ENCODE measurements around the gene LGALS8. TPM values are rescaled to one million over a fixed set of nuclear protein-coding genes. Genes with fewer than 3 reads are reported as not detected.
"Not testable (repeated sequence)": the region's sequence is repeated elsewhere in the genome, so short reads cannot be mapped to it uniquely, and the experiment has no call there.

Gene LGALS8
- total RNA-seq, 1 donor from 2014 or later = 38.5 TPM

DNA sequence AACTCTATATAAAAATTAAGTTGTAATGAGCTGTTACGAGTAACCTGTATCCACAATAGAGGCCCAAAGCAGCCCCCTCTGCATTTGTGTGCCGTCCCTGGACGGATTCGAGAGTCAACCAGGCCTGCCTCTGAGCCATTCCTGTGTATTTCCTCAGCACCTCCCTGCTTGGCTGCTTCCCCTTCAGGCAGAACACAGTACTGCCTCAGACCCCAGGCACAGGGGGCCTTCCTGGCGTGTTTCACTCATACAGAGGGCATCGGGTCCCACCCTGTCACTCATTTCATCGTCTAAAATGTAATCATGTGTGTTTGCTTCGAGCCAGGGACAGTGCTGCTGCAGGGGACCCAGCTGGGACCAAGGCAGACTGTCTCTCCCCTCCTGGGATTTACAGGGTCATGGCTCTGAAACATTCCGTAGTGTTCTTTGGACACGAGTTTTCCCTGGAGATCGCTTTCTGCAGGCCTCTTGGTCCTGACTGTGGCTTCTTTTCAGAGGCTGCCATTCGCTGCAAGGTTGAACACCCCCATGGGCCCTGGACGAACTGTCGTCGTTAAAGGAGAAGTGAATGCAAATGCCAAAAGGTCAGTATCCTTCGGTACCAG, 19.4 kb downstream of the LGALS8 start:
- DNase-seq = no peak

DNA sequence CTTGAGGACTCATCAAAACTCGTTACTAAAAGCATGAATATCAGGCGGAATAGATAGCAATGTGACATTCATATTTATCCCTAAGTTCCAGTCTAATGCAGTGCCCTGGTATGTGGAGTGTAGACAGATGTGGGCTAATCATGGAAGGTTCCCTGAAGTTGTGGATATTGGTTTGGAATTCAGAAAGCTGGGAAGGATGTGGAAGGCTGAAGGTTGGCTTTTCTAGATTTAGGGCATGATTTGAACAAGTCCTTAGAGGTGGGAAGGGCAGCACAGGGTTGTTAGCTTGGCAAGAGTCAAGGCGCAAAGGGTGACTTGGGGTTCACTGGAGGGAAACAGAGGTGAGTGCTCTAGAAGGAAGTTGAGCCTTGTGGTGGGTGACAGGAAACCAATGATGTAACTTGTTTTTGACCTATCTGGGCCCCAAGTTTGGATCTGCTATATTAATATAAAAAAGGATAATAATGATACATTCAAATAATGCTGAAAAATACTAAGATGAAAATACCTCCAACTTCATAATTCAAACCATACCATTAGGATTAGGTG, 21.9 kb downstream of the LGALS8 start:
- no peak for DNase-seq

GRCh38 chr1:236548452-236548851, 24.7 kb downstream of the LGALS8 start:
- no peak for DNase-seq

DNA sequence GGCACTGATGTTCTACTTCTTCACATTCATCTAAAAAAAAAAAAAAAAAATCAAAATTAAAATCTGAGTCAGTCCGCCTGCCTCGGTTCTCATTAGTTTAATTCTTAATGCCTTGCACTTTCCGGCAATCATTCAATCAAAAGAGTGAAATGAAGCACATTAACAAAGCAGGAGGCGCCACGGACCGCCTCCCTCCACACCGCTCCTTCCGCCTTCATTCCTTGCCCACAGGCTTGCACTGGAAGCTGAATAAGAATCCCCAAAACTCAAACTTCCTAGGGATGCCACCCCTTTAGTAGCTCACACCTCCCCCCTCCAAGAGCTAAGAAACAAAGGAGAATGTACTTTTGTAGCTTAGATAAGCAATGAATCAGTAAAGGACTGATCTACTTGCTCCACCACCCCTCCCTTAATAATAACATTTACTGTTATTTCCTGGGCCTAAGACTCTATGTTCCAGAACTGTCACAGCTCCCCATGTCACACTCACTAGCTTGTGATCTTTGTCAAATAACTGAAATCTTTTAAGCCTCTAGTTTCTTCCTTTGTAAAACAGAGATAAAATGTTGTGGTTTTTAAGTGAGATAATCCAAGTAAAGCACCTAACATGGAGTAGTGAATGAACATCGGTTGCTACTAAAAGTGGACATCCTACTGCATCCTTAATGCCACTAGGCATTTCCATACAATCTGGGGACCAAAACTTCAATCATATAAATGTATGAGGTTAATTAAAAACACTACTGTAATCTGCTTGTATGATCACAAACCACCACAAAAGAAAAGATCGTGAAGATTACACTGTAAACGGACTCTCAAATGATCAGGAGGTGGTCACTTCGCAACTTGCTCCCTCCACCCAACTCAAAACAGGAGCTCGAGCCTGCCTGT, 27.4 kb downstream of the LGALS8 start:
- no peak for DNase-seq

DNA sequence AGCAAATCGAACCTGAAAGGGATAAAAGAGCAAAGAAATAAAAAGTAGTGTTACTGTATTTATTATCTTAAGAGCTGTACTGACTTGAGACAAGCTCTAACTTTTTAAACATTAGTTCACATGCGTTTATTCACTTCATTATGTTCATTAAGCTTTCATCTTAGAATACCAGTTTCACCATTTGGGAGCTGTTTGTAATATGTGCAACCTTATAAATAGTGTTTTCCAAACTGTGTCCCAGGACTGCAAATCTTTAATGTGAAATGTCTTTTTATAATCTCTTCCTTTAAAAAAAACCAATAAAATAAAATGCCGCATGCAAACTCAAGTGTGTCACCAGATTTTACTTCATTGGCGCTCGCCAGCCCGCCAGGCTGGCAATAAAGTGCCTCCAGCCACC, 28.3 kb downstream of the LGALS8 start:
- DNase-seq = no peak

GRCh38 chr1:236552901-236553300, 29.1 kb downstream of the LGALS8 start:
- DNase-seq = no peak

DNA sequence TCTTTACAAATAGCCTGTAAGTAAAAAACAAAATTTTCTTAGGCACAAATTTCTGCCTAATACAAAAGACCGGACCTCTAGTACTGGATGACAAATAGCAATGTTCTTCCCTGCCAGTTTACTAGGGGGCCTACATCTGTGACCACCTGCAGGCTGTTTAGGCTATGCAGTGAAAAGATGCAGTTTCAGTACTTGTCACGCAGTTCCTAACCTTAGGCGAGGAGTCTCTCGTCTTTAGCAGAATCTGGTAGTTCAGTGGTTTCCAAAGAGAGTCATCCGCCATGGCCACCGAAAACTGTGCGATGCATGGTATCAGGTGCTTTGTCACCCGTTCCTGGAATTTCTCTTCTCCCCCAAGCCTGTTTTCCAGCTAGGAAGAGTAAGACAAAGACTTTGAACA, 29.6 kb downstream of the LGALS8 start:
- DNase-seq = no peak

GRCh38 chr1:236556606-236557005, 32.8 kb downstream of the LGALS8 start:
- no peak for DNase-seq

DNA sequence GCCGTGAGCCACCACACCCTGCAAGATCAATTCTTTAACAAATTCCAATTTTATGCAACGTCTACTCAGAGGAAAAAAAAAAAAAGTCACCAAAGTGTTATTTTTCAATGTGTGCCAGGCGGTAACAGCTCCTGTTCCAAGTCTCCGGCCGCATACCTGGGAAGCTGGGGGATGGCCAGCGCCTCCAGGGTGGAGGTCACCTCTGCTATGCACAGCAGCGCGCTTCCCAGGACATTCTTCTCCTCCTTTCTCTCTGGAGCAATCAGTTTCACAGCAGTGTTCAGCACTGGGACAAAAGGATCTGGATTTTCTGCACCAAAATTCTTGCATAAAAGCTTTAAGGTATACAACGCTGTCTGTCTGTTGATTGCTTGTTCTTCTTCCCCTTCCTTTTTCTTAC, 34.3 kb downstream of the LGALS8 start:
- DNase-seq = no peak

DNA sequence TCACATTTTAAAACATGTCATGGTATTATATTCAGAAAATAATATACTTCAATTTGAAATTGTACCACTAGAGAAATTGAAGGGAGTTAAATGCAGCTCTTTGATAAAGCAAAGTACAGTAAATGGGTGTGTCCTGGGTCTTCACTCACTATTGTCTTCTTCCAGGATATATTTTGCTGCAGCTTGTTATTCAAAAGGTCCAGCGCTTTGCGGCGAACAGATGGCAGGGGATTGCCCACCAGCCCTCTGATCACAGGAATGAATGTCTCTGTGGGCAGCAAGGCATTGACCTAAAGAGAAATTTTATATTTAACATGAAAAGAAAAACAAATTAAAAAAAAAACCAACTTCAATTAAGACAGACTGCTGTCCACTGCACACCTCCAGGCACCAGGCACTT, 35.1 kb downstream of the LGALS8 start:
- no peak for DNase-seq

DNA sequence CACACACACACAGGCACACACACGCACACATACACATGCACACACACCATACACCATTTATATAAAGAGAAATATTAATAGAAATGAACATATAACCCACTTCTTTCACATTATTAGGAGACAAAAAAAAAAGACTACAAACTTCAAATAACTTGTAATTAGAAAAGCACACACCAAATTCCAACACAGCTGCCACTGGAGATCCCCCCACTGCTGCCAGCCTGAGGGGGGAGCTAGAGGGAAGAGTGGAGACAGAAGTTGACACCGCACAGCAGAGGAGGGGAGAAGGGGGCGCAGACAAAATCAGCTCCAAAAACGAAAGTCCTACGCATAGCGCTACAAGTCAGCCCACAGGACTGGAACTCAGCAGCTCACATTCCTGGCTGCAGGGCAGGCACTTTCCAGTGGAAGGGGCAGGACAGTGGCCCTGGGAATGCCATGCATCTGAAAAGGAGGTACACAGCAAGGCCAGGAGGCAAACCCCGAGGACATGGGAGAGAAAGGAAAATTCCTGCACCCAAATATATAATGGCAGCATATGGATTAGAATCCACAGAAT, 36.5 kb downstream of the LGALS8 start:
- DNase-seq = no peak

DNA sequence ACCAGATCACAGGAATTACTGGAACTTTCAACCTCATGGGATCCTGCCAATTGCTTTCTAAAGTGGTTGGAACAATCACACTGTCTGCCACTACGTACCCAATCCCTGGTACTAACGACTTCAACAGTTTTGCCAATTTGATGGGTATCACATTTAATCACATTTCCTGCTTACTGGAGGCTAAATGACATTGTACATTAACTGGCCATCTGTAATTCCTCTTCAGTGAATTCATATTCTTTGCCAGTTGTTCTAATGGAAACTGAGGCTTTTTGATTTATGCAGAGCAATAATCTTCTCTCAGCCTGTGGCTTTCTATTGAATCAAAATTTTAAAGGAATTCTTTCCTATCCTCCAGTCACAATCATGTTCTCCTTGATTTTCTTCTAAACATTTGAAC, 38.2 kb downstream of the LGALS8 start:
- no peak for DNase-seq

- no peak for DNase-seq
Observed at GRCh38 chr1:236565530-236565929, 41.7 kb downstream of the LGALS8 start.

DNA sequence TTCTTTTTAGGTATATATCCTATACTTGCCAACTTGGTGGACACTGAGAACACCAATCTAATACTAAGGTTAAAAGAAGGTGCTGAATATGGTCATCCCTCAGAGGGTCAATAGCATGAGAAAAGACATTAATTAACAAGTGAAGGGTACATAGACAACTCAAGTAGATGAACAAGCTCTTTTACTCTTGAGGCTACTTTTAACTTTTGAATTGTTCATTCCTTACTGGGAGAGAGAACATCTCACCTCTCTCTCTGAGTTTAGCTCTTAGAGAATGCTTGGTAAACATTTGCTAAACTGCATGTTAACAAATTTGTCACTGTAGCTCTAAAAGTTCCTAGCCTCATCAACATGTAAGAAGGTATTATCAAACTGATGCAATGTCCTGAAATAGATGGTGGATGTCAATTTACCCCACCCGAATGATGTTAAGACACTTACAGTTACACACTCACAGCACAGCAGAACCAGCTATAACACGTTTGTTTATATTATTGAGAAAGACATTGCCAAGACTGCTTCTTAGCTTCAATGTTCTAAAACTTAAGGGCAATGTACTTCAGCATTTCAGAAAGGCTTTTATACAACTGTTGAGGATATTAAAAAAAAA, 44.6 kb downstream of the LGALS8 start:
- no peak for DNase-seq

GRCh38 chr1:236575523-236575922, 51.7 kb downstream of the LGALS8 start:
- DNase-seq = no peak

GRCh38 chr1:236576004-236576403, 52.2 kb downstream of the LGALS8 start:
- DNase-seq = no peak

DNA sequence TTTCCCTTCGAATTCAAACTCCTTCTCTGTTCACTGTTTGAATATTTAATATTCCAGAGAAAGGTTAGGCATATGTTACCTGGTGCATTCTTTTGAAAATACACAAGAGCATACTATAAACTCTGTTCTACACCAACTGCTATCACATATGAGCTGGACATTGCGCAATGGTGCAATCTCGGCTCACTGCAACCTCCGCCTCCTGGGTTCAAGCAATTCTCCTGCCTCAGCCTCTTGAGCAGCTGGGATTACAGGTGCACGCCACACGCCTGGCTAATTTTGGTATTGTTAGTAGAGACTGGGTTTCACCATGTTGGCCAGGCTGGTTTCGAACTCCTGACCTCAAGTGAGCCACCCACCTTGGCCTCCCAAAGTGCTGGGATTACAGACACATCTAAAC, 53.3 kb downstream of the LGALS8 start:
- not testable (repeated sequence) for DNase-seq

DNA sequence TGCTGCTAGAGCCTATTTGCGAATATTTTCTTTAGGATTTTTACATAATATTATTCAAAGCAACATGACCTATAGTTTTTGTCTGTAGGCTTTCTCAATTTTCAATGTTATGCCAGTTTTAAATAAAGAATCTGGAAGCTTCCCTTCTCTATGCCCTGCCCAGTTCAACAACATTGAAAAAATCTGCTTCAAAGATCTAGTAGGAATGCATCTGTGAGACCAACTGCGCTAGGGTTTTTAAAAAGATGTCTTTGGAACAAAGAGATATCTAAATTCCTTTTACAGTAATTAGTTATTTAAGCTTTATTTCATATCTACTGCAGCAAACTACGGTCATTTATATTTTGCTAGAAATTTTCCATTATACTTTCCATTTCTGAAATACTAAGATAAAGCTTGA, 54.9 kb downstream of the LGALS8 start:
- DNase-seq = no peak

DNA sequence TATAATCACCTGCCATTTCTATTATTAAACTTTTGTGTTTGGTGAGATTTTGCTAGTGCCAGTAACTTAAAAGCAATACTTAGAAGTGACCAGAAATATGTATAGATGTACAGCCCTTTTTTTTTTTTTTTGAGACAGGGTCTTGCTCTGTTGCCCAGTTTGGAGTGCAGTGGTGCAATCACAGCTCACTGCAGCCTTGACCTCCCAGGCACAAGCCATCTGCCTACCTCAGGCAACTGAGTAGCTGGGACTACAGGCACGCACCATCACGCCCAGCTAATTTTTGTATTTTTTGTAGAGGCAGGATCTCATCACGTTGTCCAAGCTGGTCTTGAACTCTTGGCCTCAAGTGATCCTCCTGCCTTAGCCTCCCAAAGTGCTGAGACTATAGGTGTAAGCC, 56.6 kb downstream of the LGALS8 start:
- DNase-seq = not testable (repeated sequence)

GRCh38 chr1:236581528-236581927, 57.7 kb downstream of the LGALS8 start:
- DNase-seq = no peak

DNA sequence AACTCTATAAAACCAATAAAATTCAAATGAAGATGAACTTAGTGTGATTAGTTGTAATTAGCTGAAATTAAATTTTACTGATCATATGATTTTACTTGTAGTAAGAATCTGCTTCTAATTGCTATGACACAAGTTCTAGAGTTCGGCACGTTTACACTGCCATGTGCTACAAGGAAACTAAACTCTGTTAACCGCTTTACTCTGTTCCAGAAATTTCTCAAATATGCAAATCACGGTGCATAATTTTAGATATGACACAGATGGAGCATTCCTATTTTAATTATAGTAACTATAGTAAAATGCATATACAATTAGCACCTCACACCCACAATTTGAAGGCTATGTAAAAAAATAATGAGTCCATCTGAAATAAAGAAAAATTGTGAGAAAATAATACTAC, 65.7 kb downstream of the LGALS8 start:
- no peak for DNase-seq

- DNase-seq = no peak
Observed at GRCh38 chr1:236590553-236591150, 66.9 kb downstream of the LGALS8 start.
